Measurements from ENCODE around the gene TAS2R40.

The TAS2R40 gene

GRCh38 chr7:143244321-143244720 lies 22.5 kb downstream of the TAS2R40 start:
- no peak for TF ChIP-seq CTCF (IDR thresholded peaks at IDR 0.05; ENCODE audit: control insufficient read depth, insufficient read depth, low read depth, low read length, missing control alignments)
- no peak for DNase-seq (ENCODE audit: low read depth)
- no peak overlapping the region for H3K4me3 ChIP-seq (ENCODE audit: control insufficient read depth, low read depth, low read length)

GRCh38 chr7:143245123-143245522 lies 23.3 kb downstream of the TAS2R40 start:
- no peak for TF ChIP-seq CTCF (IDR thresholded peaks at IDR 0.05; ENCODE audit: control insufficient read depth, insufficient read depth, low read depth, low read length, missing control alignments)
- H3K4me3 ChIP-seq (ENCODE audit: control insufficient read depth, low read depth, low read length) = no peak overlapping the region
- no peak for DNase-seq (ENCODE audit: low read depth)

GRCh38 chr7:143247372-143247771 lies 25.5 kb downstream of the TAS2R40 start:
- H3K4me3 ChIP-seq (ENCODE audit: control insufficient read depth, low read depth, low read length) = no peak overlapping the region
- no peak for TF ChIP-seq CTCF (IDR thresholded peaks at IDR 0.05; ENCODE audit: control insufficient read depth, insufficient read depth, low read depth, low read length, missing control alignments)
- no peak for DNase-seq (ENCODE audit: low read depth)

DNA sequence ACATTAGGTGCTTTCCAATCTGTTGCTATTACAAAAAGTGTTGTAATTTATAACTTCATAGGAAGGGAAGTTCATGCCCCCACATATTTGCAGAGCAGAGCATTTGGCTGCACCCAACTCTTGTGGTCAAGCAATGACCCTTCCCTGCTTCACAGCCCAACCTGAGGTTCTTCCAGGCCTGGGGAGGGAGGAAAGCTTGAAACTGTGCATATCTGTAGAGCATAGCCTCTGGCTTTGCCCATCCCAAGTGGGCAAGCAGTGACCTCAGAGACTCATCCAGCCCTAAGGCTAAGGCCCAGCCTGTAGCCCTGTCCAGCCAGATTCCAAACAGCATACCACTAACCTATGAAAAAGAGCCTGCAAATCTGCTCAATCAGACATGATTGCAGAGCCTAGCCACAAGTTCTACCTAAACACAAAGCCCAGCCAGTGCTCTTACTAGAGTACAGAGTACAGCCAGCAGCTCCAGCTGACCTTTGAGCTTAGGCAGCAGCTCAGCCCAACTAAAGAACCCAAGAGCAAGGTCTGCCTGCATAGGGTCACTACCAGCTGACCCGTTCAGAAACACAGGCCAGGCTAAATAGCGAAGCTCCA lies 27.0 kb downstream of the TAS2R40 start:
- no peak for TF ChIP-seq CTCF (IDR thresholded peaks at IDR 0.05; ENCODE audit: control insufficient read depth, insufficient read depth, low read depth, low read length, missing control alignments)
- no peak for DNase-seq (ENCODE audit: low read depth)
- no peak overlapping the region for H3K4me3 ChIP-seq (ENCODE audit: control insufficient read depth, low read depth, low read length)

GRCh38 chr7:143250199-143250598 lies 28.4 kb downstream of the TAS2R40 start:
- no peak overlapping the region for H3K4me3 ChIP-seq (ENCODE audit: control insufficient read depth, low read depth, low read length)
- no peak for TF ChIP-seq CTCF (IDR thresholded peaks at IDR 0.05; ENCODE audit: control insufficient read depth, insufficient read depth, low read depth, low read length, missing control alignments)
- no peak for DNase-seq (ENCODE audit: low read depth)

DNA sequence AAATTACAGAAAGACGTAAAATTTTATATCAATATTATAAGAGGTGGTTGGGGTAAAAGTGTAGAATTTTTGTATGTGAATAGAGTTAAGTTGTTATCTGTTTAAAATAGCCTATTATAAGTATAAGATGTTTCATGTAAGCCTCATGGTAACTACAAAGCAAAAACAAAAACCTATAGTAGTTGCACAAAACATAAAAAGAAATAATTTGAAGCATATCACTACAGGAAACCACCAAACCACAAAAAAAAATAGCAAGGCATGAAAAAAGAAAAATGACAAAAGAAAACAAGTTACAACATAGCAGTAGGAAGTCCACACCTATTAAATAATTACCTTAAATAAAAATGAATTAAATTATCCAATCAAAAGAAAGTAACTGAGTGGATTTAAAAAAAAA lies 29.0 kb downstream of the TAS2R40 start:
- no peak for TF ChIP-seq CTCF (IDR thresholded peaks at IDR 0.05; ENCODE audit: control insufficient read depth, insufficient read depth, low read depth, low read length, missing control alignments)
- no peak overlapping the region for H3K4me3 ChIP-seq (ENCODE audit: control insufficient read depth, low read depth, low read length)
- DNase-seq (ENCODE audit: low read depth) = no peak

DNA sequence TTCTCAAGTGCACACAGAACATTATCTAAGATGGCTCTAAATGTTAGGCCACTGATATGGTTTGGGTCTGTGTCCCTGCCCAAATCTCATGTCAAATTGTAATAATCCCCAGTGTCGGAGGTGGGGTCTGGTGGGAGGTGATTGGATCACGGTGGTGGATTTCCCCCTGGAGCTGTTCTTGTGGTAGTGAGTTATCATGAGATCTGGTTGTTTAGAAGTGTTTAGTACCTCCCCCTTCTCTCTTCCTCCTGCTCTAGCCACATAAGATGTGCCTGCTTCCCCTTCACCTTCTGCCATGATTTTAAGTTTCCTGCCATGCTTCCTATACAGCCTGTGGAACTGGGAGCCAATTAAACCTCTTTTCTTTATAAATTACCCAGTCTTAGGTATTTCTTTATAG lies 30.2 kb downstream of the TAS2R40 start:
- H3K4me3 ChIP-seq (ENCODE audit: control insufficient read depth, low read depth, low read length) = no peak overlapping the region
- TF ChIP-seq CTCF (IDR thresholded peaks at IDR 0.05; ENCODE audit: control insufficient read depth, insufficient read depth, low read depth, low read length, missing control alignments) = no peak
- no peak for DNase-seq (ENCODE audit: low read depth)
